ENCODE data around the gene HEMGN.

The HEMGN gene

GRCh38 chr9:97895211-97895610 is 42.8 kb downstream of the HEMGN start:
- no peak for DNase-seq

GRCh38 chr9:97892421-97892820 is 45.6 kb downstream of the HEMGN start:
- DNase-seq, result no peak

- DNase-seq, result no peak
Observed at GRCh38 chr9:97891736-97892135, 46.2 kb downstream of the HEMGN start.

GRCh38 chr9:97889941-97890887 is 47.8 kb downstream of the HEMGN start:
- DNase-seq, result peak; percentile 21 to 52

GRCh38 chr9:97880336-97880735 is 57.6 kb downstream of the HEMGN start:
- no peak for DNase-seq

Measured in AML-193 (cell line).